Osteoblast (primary cell): ENCODE results near the gene RTL10. TPM values are rescaled to one million over a fixed set of nuclear protein-coding genes. Genes with fewer than 3 reads are reported as not detected.

Experiments used
- DNase-seq: peaks from one replicate; pipeline ENCODE4 v3.0.0; 2011; ENCODE audit warnings: low spot score, mixed read lengths; ENCODE audit not compliant: insufficient read length; ENCODE audit errors: missing footprints
- H2AFZ ChIP-seq: 2 replicates; pipeline ENCODE4 v1.6.0; 2011; ENCODE audit warnings: mild to moderate bottlenecking, low read length
- H3K27ac ChIP-seq: 2 replicates; pipeline ENCODE4 v1.5.1; 2011; ENCODE audit warnings: mild to moderate bottlenecking, low read depth, low read length, moderate library complexity
- H3K27me3 ChIP-seq: 2 replicates; pipeline ENCODE4 v1.6.0; 2012; ENCODE audit warnings: mild to moderate bottlenecking, control low read depth, inconsistent platforms, low read length, moderate library complexity; ENCODE audit not compliant: insufficient read depth
- H3K36me3 ChIP-seq: 2 replicates; pipeline ENCODE4 v1.5.1; 2011; ENCODE audit warnings: mild to moderate bottlenecking, low read length, control low read depth, moderate library complexity; ENCODE audit not compliant: insufficient read depth
- H3K4me1 ChIP-seq: 2 replicates; pipeline ENCODE4 v1.5.1; 2011; ENCODE audit warnings: mild to moderate bottlenecking, low read length, control low read depth, moderate library complexity; ENCODE audit not compliant: insufficient read depth
- H3K4me2 ChIP-seq: 2 replicates; pipeline ENCODE4 v1.6.0; 2011; ENCODE audit warnings: mild to moderate bottlenecking, low read length; ENCODE audit not compliant: insufficient read depth
- H3K4me3 ChIP-seq: fragments of 200-600 bp; sonication (generic); 3 replicates; pipeline ENCODE4 v1.5.1; 2012; ENCODE audit warnings: mild to moderate bottlenecking, low read length, inconsistent platforms; ENCODE audit not compliant: insufficient read depth
- H3K79me2 ChIP-seq: 2 replicates; pipeline ENCODE4 v1.6.0; 2012; ENCODE audit warnings: mild to moderate bottlenecking, low read length, control low read depth, inconsistent platforms; ENCODE audit not compliant: insufficient read depth
- H3K9me3 ChIP-seq: 2 replicates; pipeline ENCODE4 v1.5.1; 2011; ENCODE audit warnings: low read depth, low read length, control low read depth
- H4K20me1 ChIP-seq: 2 replicates; pipeline ENCODE4 v1.6.0; 2012; ENCODE audit warnings: mild to moderate bottlenecking, low read length, control low read depth; ENCODE audit not compliant: insufficient read depth
- total RNA-seq: library from RNA; depleted of rRNA; stranded (reverse); fragments of >200 nt; gene quantifications from 2 replicates; pipeline ENCODE4 v1.2.3, GENCODE V29; 2012
- TF ChIP-seq, protein P1 (sequence below): IDR thresholded peaks from 2 replicates; pipeline ENCODE4 v1.5.1; 2011; ENCODE audit warnings: mild to moderate bottlenecking, low read depth, low read length, moderate library complexity; ENCODE audit errors: extremely low read depth

The RTL10 gene
- total RNA-seq, 1 donor: 11.9 TPM

- TF ChIP-seq, protein P1, sequence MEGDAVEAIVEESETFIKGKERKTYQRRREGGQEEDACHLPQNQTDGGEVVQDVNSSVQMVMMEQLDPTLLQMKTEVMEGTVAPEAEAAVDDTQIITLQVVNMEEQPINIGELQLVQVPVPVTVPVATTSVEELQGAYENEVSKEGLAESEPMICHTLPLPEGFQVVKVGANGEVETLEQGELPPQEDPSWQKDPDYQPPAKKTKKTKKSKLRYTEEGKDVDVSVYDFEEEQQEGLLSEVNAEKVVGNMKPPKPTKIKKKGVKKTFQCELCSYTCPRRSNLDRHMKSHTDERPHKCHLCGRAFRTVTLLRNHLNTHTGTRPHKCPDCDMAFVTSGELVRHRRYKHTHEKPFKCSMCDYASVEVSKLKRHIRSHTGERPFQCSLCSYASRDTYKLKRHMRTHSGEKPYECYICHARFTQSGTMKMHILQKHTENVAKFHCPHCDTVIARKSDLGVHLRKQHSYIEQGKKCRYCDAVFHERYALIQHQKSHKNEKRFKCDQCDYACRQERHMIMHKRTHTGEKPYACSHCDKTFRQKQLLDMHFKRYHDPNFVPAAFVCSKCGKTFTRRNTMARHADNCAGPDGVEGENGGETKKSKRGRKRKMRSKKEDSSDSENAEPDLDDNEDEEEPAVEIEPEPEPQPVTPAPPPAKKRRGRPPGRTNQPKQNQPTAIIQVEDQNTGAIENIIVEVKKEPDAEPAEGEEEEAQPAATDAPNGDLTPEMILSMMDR: no peak
Observed at GRCh38 chr22:19840955-19841640, 13.6 kb downstream of the RTL10 start.

DNA sequence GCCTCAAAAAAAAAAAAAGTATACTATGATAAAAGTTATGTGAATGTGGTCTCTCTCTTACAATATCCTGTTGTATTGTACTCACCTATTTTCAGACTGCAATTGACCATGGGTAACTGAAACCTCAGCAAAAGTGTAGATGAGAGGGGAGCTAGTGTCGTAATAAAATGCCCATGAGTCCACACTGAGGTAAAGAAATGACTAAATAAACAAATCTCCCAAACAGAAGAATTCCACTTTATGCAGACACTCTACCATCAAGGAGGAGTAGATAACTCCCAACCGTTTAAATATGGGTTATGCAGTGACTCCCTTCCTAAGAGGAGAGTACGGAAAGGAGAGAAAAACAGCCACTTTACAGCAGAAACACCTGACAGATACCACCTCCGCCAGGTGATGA, 14.6 kb downstream of the RTL10 start:
- TF ChIP-seq, protein P1: no peak
- Histone ChIP-seq H3K4me1 (peaks cover 17% of the 10 kb centered on the region), H3K4me3 (no peak overlapping the region), H3K4me2 (no peak overlapping the region), H3K79me2 (peaks cover 6% of the 10 kb centered on the region), H3K27ac (no peak overlapping the region), H2AFZ (no peak overlapping the region), H4K20me1 (peaks cover 3% of the 10 kb centered on the region), H3K36me3 (no peaks in the 10 kb centered on the region), H3K9me3 (no peaks in the 10 kb centered on the region), H3K27me3 (no peaks in the 10 kb centered on the region)
- no peak for DNase-seq

More at GRCh38 chr22:19840955-19841640, 13.6 kb downstream of the RTL10 start:
- Histone ChIP-seq H3K4me3 (no peak overlapping the region), H3K79me2 (peaks cover 6% of the 10 kb centered on the region), H4K20me1 (peaks cover 3% of the 10 kb centered on the region), H3K9me3 (no peaks in the 10 kb centered on the region), H3K4me2 (no peak overlapping the region), H3K27me3 (no peaks in the 10 kb centered on the region), H2AFZ (no peak overlapping the region), H3K27ac (no peak overlapping the region), H3K36me3 (no peaks in the 10 kb centered on the region), H3K4me1 (peaks cover 17% of the 10 kb centered on the region)
- no peak for DNase-seq

- DNase-seq: no peak
- no peaks in the 10 kb centered on the region for H3K36me3 ChIP-seq
- peaks cover 4% of the 10 kb centered on the region for H3K4me1 ChIP-seq
- H3K79me2 ChIP-seq: peaks cover 3% of the 10 kb centered on the region
- no peak overlapping the region for H3K4me2 ChIP-seq
- no peaks in the 10 kb centered on the region for H3K27me3 ChIP-seq
- H4K20me1 ChIP-seq: peaks cover 3% of the 10 kb centered on the region
- H3K4me3 ChIP-seq: no peak overlapping the region
- no peaks in the 10 kb centered on the region for H3K9me3 ChIP-seq
- H3K27ac ChIP-seq: no peak overlapping the region
- TF ChIP-seq, protein P1: no peak
- no peak overlapping the region for H2AFZ ChIP-seq
Observed at GRCh38 chr22:19837915-19838314, 16.8 kb downstream of the RTL10 start.

DNA sequence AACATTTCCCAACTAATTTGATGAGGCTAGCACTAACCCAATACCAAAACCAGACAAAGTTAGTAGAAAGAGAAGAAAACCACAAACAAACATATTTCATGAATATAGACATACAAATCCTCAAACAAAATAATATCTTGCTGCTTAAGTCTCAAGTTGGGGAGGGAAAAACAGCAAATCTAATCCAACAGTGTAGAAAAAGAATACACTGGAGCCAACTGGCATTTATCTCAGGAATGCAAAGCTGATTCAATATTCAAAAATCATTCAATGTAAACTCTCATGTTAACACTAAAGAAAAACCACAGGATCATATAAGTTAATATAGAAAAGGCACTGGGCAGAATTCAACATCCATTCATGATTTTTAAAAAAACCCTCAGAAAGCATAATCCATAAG, 18.2 kb downstream of the RTL10 start:
- no peaks in the 10 kb centered on the region for H3K79me2 ChIP-seq
- H3K4me1 ChIP-seq: peaks cover 4% of the 10 kb centered on the region
- no peak overlapping the region for H3K4me2 ChIP-seq
- no peaks in the 10 kb centered on the region for H3K36me3 ChIP-seq
- H2AFZ ChIP-seq: no peak overlapping the region
- no peak overlapping the region for H3K27ac ChIP-seq
- H3K4me3 ChIP-seq: no peak overlapping the region
- H3K27me3 ChIP-seq: no peaks in the 10 kb centered on the region
- H3K9me3 ChIP-seq: no peaks in the 10 kb centered on the region
- TF ChIP-seq, protein P1: no peak
- DNase-seq: no peak
- peaks cover 3% of the 10 kb centered on the region for H4K20me1 ChIP-seq
